ENCODE measurements around the gene REPS2.

DNA sequence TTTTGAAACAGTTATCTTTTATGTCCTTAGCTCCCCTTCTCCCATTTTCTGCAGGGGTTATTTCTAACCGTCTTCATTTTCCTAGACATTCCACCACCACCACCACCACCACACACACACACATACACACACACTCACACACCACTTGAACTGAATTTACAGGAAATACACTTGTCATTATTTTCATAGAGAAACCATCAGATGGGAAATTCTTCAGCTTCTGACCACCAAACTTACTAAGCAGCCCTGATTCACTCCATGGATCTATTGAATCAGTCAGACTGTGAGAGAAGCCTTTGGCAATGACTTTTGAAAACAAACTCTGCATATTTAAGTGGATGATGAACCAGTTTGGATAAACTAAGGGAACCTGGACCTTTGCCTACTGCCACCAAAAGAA, 218.5 kb downstream of the REPS2 start:
- TF ChIP-seq RBM25 (IDR thresholded peaks at IDR 0.05; ENCODE audit: low read depth, low read length, severe bottlenecking): no peak
- TF ChIP-seq CTCF (IDR thresholded peaks at IDR 0.05 in 2 of 3, conservative IDR thresholded peaks at IDR 0.05 in 1 of 3; ENCODE audit: insufficient read depth in 2 of 3, low read depth in 1 of 3, low read length in 3 of 3): no peak
- no peak for TF ChIP-seq GABPA (tag; conservative IDR thresholded peaks at IDR 0.05; ENCODE audit: low read depth)
- TF ChIP-seq YY1 (IDR thresholded peaks at IDR 0.05; ENCODE audit: borderline replicate concordance in 1 of 3, control insufficient read depth in 1 of 3, extremely low read depth in 1 of 3, insufficient read depth in 3 of 3, insufficient read length in 1 of 3, insufficient replicate concordance in 2 of 3, low read depth in 1 of 3, low read length in 2 of 3): no peak
- no peak for TF ChIP-seq ZBTB26 (CRISPR knock-in tag; IDR thresholded peaks at IDR 0.05)
- TF ChIP-seq ZNF146 (CRISPR knock-in tag; IDR thresholded peaks at IDR 0.05; ENCODE audit: unreplicated experiment): no peak
- no peak for TF ChIP-seq THRB (CRISPR knock-in tag; conservative IDR thresholded peaks at IDR 0.05)
- TF ChIP-seq KAT7 (CRISPR knock-in tag; IDR thresholded peaks at IDR 0.05; ENCODE audit: borderline replicate concordance): no peak
